A673 (cell line): ENCODE measurements around the gene ARMS2.

ENCODE experiments used
- EZH2 ChIP-seq: fragments of 200-600 bp; sonication (generic); IDR thresholded peaks from 2 replicates; pipeline ENCODE4 v1.6.1; 2017; ENCODE audit warnings: borderline replicate concordance, low read depth, mild to moderate bottlenecking, mixed read lengths, antibody characterized with exemption, low read length; ENCODE audit not compliant: poor library complexity, severe bottlenecking
- TF ChIP-seq, protein P1 (sequence below): fragments of 300-800, 200-600 bp; sonication (generic); conservative IDR thresholded peaks from 2 replicates; pipeline ENCODE4 v1.5.1; 2017; ENCODE audit warnings: low read depth, mild to moderate bottlenecking, antibody characterized with exemption, low read length, moderate library complexity, mixed read lengths

- TF ChIP-seq, protein P1, sequence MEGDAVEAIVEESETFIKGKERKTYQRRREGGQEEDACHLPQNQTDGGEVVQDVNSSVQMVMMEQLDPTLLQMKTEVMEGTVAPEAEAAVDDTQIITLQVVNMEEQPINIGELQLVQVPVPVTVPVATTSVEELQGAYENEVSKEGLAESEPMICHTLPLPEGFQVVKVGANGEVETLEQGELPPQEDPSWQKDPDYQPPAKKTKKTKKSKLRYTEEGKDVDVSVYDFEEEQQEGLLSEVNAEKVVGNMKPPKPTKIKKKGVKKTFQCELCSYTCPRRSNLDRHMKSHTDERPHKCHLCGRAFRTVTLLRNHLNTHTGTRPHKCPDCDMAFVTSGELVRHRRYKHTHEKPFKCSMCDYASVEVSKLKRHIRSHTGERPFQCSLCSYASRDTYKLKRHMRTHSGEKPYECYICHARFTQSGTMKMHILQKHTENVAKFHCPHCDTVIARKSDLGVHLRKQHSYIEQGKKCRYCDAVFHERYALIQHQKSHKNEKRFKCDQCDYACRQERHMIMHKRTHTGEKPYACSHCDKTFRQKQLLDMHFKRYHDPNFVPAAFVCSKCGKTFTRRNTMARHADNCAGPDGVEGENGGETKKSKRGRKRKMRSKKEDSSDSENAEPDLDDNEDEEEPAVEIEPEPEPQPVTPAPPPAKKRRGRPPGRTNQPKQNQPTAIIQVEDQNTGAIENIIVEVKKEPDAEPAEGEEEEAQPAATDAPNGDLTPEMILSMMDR: no peak
- peak; percentile 88 for TF ChIP-seq EZH2
These were observed 8.3 kb downstream of the ARMS2 start for GRCh38 chr10:122462533-122463465.
